KOPT-K1 (cell line): ENCODE measurements around the gene FOXP3.

Experiments used
- H3K27ac ChIP-seq: fragments of 200-600 bp; sonication (generic); 2 replicates; pipeline ENCODE4 v1.5.1; 2016; ENCODE audit warnings: antibody characterized with exemption, mild to moderate bottlenecking, low read depth, low read length; ENCODE audit not compliant: poor library complexity, severe bottlenecking
- H3K36me3 ChIP-seq: fragments of 200-600 bp; sonication (generic); 2 replicates; pipeline ENCODE4 v1.5.1; 2017; ENCODE audit warnings: antibody characterized with exemption, mild to moderate bottlenecking, low read length, moderate library complexity; ENCODE audit not compliant: insufficient read depth
- H3K9me3 ChIP-seq: fragments of 200-600 bp; sonication (generic); 2 replicates; pipeline ENCODE4 v1.5.1; 2017; ENCODE audit warnings: antibody characterized with exemption, low read length, mild to moderate bottlenecking; ENCODE audit not compliant: insufficient read depth, poor library complexity, severe bottlenecking

The FOXP3 gene

DNA sequence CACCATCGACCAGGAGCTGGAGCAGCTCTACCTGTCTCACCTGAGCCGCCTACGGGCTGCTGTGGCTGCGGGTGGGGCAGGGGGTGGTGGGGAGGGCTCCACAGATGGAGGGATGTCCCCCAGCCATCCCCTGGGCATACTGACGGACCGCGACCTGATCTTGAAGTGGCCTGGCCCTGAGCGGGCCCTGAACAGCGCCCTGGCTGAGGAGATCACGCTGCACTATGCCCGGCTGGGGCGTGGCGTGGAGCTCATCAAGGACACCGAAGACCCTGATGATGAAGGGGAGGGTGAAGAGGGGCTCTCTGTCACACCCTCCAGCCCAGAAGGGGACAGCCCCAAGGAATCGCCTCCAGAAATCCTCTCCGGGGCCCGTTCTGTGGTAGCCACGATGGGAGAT is 21.6 kb upstream of the FOXP3 start:
- Histone ChIP-seq H3K9me3 (no peaks in the 10 kb centered on the region), H3K36me3 (no peaks in the 10 kb centered on the region), H3K27ac (no peak overlapping the region)

DNA sequence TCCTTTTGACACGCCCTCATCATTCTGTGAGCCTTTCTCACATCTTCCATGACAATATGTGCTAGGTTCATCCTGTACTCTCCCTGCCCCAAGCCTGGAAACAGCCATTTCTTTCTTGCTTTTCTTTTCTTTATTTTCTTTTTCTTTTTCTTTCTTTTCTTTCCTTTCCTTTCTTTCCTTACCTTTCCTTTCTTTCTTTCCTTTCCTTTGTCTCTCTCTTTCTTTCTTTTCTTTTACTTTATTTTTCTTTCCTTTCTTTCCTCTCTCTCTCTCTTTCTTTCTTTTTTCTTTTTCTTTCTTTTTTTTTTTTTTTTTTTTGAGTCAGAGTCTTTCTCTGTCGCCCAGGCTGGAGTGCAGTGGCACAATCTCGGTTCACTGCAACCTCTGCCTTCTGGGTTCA is 19.7 kb upstream of the FOXP3 start:
- H3K27ac ChIP-seq: no peak overlapping the region
- H3K36me3 ChIP-seq: no peaks in the 10 kb centered on the region
- H3K9me3 ChIP-seq: no peaks in the 10 kb centered on the region

DNA sequence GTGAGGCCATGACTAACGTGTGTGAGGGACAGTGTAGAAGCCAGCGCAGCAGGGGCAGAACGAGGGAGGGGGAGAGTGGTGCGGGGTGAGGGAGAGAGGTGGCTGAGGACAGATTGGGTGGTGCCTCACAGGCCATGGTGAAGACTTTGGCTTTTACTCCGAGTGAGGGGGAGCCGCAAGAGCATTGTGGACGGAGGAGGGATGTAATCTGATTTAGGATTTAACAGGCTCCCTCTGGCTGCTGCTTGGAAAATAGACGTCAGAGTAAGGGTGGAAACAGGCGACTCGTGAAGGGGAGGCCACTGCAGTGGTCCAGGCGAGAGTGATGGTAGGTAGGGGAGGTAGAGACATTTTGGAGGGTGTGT is 18.1 kb upstream of the FOXP3 start:
- H3K27ac ChIP-seq: no peak overlapping the region
- H3K36me3 ChIP-seq: no peaks in the 10 kb centered on the region
- H3K9me3 ChIP-seq: no peaks in the 10 kb centered on the region

DNA sequence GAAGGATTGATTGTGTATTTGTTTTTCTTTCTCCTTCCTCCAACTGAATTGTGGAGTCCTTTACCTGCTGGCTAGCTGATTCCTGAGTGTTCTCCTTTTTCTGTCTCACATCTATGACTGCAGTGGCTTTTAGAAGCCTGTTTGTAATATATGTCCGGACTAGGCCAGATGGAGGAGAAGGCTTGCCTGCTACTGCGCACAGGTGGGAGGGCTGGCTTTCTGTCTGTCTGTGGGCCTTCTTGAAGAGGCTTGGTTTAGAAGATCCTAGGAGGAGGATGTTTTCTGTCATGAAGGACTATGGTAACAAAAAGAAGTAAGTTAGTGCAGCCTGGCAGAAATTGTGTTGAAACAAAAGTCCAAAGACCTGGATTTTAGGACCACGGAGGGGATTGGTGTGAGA is 13.6 kb upstream of the FOXP3 start:
- Histone ChIP-seq H3K27ac (no peak overlapping the region), H3K9me3 (no peaks in the 10 kb centered on the region), H3K36me3 (no peaks in the 10 kb centered on the region)

DNA sequence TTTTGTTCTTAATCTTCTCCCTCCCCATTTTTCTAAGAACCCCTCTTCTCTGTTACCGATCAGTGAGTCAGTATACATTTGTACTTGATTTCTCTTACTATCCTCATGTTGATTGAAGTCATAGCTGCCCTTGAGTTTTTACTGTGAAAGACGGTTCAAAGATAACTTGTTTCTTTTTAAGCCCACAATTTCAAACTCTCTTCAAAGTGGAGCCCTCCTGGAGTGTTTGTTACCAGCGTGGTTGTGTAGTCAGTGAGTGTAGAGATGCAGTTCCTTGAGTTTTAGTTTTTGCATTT is 13.0 kb upstream of the FOXP3 start:
- H3K9me3 ChIP-seq: no peaks in the 10 kb centered on the region
- no peaks in the 10 kb centered on the region for H3K36me3 ChIP-seq
- no peak overlapping the region for H3K27ac ChIP-seq

DNA sequence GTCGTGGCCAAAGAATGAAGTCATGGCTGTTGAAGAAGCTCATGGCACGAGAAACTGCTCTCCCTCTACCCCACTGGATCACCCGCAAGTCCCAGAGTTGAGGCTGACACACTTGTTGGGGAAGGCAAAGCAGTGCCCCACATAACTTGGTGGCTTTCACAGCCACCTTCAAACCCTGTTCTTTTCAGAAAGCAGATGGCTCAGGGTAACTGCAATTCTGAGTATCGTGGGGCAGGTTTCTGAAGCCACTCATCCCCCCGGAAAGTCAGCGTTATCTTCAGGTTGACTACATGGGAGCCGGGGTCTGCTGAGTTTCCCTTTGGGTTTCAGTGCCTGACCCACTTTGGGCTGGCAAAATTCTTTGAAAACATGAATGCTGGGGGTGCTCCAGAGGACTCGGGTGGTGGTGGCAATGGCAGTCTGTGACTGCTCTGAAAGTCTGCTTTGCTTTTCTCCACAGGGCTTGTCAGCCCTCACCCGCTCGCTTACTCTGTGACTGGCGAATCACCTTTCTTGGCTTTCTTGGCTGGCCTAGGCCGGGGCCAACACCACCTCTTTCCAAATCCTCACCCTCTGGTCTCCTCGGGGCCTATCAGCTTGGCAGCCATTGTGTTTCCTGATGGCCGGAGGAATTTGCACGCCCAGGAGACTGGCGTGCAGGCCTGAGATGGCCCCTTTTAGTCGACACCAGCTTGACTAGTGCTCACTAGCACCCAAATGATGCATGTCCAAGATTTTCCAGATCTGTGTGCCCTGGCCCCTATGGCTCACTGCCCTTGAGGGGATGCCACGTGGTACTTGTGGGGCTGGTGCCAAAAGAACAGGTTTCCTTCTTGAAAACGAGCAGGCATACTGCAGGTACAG is 12.4 kb upstream of the FOXP3 start:
- H3K9me3 ChIP-seq: no peaks in the 10 kb centered on the region
- no peaks in the 10 kb centered on the region for H3K36me3 ChIP-seq
- no peak overlapping the region for H3K27ac ChIP-seq

DNA sequence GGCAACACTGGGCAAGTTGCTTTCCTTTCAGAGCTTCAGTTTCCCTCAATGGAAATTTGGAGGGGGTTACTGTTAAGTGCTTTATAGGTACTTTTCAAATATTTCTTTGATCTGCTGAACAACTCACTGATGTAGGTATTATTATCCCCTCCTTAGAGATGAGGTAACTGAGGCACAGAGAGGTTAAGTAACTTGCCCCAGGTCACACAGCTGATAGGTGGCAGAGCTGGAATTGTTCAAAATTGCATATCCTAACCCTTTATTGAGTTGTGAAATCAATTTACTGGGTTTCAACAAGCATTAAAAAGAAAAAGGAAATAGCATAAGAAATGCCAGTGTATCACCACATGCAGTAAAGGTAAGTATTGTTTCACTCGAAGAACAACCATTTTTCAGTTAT is 11.7 kb upstream of the FOXP3 start:
- Histone ChIP-seq H3K36me3 (no peaks in the 10 kb centered on the region), H3K9me3 (no peaks in the 10 kb centered on the region), H3K27ac (no peak overlapping the region)

DNA sequence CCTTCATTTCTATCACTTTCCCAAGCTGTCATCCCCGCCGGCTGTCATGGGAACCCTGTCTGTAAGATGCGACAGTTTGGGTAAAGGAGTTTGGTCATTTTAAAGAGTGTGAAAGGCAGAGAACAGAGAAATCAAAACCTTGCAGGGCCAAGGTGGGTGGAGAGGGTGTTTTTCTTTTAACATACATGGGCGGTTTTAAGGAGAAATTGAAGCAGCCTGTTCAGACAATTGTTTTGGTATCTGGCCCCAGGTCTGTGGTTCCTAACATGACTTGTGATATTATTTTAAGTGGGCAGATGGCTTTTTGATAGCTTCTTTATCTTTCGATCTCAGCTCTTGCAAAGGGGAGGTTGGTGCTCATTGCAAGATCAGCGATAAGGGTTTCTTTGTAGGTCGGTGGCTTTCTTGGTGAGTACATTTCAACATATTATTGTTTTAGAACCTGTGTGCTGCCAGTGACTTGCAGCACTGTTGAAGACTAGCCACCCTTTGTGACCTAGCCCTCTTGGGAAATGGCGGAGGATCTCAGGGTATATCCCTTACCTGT is 8.7 kb upstream of the FOXP3 start:
- H3K9me3 ChIP-seq: no peaks in the 10 kb centered on the region
- H3K27ac ChIP-seq: no peak overlapping the region
- H3K36me3 ChIP-seq: no peaks in the 10 kb centered on the region

DNA sequence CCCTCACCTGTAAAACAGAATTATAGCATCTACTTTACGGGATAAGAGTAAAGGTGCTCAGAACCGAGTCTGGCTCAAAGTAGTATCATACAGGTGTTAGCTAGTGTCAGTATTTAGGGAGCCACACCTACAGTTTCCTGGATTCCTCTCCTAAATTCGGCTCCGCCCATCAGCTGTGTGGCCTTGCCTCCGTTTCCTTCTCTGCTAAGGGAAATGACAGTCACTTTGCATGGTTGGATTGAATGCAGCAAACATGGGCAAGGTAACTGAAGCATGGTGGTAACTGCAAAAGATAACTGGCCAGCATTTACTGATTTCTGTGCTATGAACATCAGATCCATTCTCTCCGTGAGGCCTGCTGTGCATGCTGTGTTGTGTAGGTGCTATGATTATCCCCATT is 7.9 kb upstream of the FOXP3 start:
- Histone ChIP-seq H3K9me3 (no peaks in the 10 kb centered on the region), H3K36me3 (no peaks in the 10 kb centered on the region), H3K27ac (no peak overlapping the region)

DNA sequence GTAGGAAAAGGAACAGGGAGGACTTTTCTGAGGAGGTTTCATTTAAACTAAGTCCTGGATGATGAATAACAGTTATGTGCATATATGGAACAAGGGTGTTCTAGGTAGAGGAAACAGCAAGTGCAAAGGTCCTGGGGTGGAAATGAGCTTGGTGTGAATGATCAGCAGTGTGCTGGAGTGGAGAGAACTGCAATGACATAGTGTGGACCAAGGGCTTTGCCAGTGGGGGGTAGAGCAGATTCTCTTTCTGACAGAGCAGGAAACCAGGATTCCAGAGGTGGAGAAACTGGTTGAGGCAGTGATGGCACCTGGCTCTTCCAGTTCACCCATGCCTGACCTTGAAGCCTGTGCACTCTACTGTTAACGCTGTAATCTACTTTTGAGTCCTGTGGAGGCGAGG is 6.8 kb upstream of the FOXP3 start:
- no peaks in the 10 kb centered on the region for H3K36me3 ChIP-seq
- no peaks in the 10 kb centered on the region for H3K9me3 ChIP-seq
- no peak overlapping the region for H3K27ac ChIP-seq

DNA sequence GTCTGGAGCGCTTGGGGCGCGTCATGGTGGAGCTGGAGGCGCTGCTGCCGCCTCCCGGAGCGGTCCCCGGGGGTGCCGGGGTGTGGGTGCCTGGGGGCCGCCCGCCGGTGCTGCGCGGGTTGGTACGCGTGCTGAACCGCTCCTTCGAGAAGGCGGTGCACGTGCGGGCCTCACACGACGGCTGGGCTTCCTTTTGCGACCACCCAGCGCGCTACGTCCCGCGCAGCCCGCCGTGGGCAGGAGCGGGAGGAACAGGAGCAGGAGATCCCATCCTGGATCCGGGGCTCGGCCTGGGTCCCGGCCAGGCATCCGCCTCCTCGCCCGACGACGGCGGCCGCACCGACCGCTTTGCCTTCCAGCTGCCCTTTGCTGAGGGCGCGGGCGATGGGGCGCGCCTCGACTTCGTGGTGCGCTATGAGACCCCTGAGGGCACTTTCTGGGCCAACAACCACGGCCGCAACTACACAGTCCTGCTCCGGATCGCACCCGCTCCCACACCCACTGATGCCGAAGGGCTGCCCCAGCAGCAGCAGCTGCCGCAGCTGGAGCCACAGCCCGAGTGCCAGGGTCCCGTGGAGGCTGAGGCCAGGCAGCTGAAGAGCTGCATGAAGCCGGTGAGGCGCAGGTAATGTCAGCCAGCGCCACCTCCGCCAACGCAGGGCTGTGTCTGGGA is 5.9 kb upstream of the FOXP3 start:
- Histone ChIP-seq H3K9me3 (no peaks in the 10 kb centered on the region), H3K36me3 (no peaks in the 10 kb centered on the region), H3K27ac (peak overlapping the region; percentile 94)

DNA sequence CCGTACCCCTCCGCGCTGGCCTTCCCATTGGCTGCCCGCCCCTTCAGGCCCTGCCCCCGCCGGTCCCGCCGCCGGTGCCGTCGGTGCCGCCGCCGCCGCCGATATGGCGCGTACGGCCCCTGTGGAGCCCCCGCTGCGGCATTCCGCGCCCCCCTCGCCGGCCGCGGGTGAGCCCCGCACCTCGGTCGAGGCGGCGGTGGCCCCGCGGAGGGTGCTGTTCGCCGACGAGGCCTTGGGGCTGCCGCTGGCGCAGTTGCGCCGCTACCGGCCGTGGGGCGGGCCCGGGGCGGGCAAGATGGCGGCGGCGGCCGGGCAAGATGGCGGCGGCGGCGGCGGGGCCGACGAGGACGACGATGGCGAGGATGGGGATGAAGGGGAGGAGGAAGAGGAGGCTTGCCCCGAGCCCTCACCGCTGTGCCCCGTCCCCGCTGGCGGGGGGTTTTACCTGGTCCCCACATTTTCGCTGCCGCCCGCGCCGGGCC is 5.3 kb upstream of the FOXP3 start, which contains the start of gene PPP1R3F:
Gene PPP1R3F (plus strand): TSS at position 27 of the 482 bp plus-strand sequence. CDS start 77 bp downstream, at position 104.
- Histone ChIP-seq H3K9me3 (no peaks in the 10 kb centered on the region), H3K27ac (peak within 1 kb of the TSS; percentile 94), H3K36me3 (no peaks in the 10 kb centered on the region)

DNA sequence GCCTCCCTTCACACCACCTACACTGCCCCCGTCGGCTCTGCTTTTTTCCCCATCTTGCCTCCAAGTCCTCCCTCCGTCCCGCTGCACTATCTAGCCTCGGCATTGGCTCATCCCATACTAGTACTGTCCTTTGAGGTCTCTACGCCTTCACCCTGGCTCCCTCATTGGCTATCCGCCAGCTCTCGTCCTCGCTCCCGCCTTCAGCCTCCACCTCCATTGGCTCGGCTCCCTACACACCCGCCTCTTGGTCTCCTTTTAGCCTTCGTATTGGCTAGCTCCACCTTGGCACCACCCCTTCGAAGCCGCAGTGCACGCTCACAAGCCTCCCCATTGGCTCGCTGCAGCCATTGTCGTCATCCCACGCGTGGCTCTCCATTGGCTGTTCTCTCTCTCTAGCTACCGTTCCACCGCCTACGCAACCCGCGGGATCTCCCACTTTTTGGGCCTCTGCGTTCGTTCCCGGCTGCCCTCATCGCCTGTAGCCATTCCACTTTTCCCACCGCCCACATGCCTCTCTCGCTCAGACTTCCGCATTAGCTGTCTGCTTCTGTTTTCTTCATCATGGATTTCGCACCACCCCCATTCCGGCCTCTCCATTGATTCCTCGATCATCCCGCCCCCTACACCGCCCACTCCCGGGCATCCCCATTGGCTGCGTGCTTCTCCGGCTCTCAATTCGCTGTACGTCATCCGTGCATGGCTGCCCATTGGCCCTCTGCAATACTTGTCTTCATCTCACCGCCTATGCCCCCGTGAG is 4.7 kb upstream of the FOXP3 start:
- Histone ChIP-seq H3K36me3 (no peaks in the 10 kb centered on the region), H3K27ac (peak overlapping the region; percentile 94), H3K9me3 (no peaks in the 10 kb centered on the region)

DNA sequence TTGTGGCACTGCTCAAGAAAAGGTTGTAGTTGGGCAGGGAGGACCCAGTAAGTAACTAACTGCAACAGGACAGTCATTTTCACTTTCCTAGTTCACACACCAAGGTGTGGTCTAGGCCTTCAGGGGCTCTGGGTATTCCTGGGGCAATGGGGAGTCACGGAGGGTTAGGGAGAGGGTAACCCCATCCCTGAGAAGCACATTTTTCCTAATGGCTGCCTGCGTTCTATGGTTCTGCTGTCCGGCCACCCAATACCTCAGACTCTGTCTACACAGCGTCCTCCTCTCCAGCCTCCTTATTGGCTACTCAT is 4.1 kb upstream of the FOXP3 start:
- H3K9me3 ChIP-seq: no peaks in the 10 kb centered on the region
- H3K36me3 ChIP-seq: no peaks in the 10 kb centered on the region
- peak overlapping the region; percentile 94 for H3K27ac ChIP-seq
